Ascending aorta (tissue), 2 donors: Measurements from ENCODE around the gene DEPDC5. TPM values are rescaled to one million over a fixed set of nuclear protein-coding genes. Genes with fewer than 3 reads are reported as not detected.

Experiments used
- DNase-seq, 2 donors: peaks; one replicate each; pipeline ENCODE4 v3.0.0-alpha.2; 2019; ENCODE audit warnings: low spot score in 2 of 2
- H3K27ac ChIP-seq, 2 donors: fragments of 200-600 bp; sonication (generic); one replicate each; pipeline ENCODE4 v1.5.1; 2016 to 2017; ENCODE audit warnings: mild to moderate bottlenecking in 1 of 2
- H3K27me3 ChIP-seq: fragments of 200-600 bp; sonication (generic); one replicate; pipeline ENCODE4 v1.5.1; 2017
- H3K36me3 ChIP-seq, 2 donors: fragments of 200-600 bp; sonication (generic); one replicate each; pipeline ENCODE4 v1.5.1; 2016
- H3K4me1 ChIP-seq, 2 donors: fragments of 200-600 bp; sonication (generic); one replicate each; pipeline ENCODE4 v1.5.1; 2016 to 2017; ENCODE audit warnings: mild to moderate bottlenecking in 1 of 2
- H3K4me3 ChIP-seq, 2 donors: fragments of 200-600 bp; sonication (generic); one replicate each; pipeline ENCODE4 v1.5.1; 2016 to 2017; ENCODE audit warnings: mild to moderate bottlenecking in 1 of 2
- H3K9me3 ChIP-seq, 2 donors: fragments of 200-600 bp; sonication (generic); one replicate each; pipeline ENCODE4 v1.5.1; 2016
- intact Hi-C: fragments of 100-400 bp; cut with DNase I; formaldehyde crosslinking; loops from one replicate; pipeline ENCODE4 v1.15.1; 2023
- total RNA-seq: library from RNA; depleted of rRNA; stranded (reverse); fragments of >200 nt; gene quantifications from one replicate; pipeline ENCODE4 v1.1.0, GENCODE V29; 2016
- TF ChIP-seq, protein P1 (sequence below), 3 experiments: fragments of 200-600 bp in 2 of 3; fragments of 450-650 bp in 1 of 3; sonication (generic) in 2 of 3; IDR thresholded peaks; one replicate each; pipeline ENCODE4 v1.5.1; 2016 to 2019; ENCODE audit warnings: antibody characterized with exemption in 3 of 3, mild to moderate bottlenecking in 1 of 3, moderate library complexity in 1 of 3

DEPDC5 gene
- total RNA-seq, 1 donor from 2014 or later: 5.2 TPM

DNA sequence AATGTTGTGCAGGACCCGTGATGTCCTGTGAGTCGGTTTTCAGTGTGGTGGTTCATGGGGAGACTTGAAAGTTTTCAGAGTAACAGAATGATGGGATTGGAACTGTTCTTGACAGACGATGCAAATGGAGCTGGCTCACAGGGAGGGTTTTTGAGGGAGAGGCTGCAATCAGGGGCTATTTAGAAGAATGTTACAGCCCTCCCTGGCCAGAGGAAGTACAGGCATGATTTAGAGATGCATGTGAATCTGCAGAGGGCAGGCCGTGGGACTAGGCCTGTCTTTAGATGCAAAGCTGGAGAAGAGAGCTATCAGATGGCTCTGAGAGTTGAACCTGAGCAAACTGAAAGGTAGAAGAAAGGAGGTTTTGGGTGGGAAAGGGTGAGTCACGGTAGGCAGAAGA is 115.9 kb downstream of the DEPDC5 start:
- peaks cover 24 to 27% of the 10 kb centered on the region in 2 donors for H3K36me3 ChIP-seq
- DNase-seq: no peak
- intact Hi-C loops: loop anchor here (5.0 kb wide), 1 partner anchor 103 kb away; no protein-coding TSS in a partner anchor
- no peaks in the 10 kb centered on the region for H3K27me3 ChIP-seq
- H3K9me3 ChIP-seq: no peaks in the 10 kb centered on the region
- TF ChIP-seq, protein P1, sequence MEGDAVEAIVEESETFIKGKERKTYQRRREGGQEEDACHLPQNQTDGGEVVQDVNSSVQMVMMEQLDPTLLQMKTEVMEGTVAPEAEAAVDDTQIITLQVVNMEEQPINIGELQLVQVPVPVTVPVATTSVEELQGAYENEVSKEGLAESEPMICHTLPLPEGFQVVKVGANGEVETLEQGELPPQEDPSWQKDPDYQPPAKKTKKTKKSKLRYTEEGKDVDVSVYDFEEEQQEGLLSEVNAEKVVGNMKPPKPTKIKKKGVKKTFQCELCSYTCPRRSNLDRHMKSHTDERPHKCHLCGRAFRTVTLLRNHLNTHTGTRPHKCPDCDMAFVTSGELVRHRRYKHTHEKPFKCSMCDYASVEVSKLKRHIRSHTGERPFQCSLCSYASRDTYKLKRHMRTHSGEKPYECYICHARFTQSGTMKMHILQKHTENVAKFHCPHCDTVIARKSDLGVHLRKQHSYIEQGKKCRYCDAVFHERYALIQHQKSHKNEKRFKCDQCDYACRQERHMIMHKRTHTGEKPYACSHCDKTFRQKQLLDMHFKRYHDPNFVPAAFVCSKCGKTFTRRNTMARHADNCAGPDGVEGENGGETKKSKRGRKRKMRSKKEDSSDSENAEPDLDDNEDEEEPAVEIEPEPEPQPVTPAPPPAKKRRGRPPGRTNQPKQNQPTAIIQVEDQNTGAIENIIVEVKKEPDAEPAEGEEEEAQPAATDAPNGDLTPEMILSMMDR (IDR thresholded peaks at IDR 0.05): no peak
- H3K4me1 ChIP-seq: no peaks in the 10 kb centered on the region
- H3K27ac ChIP-seq: no peak overlapping the region
- H3K4me3 ChIP-seq: no peak overlapping the region

DNA sequence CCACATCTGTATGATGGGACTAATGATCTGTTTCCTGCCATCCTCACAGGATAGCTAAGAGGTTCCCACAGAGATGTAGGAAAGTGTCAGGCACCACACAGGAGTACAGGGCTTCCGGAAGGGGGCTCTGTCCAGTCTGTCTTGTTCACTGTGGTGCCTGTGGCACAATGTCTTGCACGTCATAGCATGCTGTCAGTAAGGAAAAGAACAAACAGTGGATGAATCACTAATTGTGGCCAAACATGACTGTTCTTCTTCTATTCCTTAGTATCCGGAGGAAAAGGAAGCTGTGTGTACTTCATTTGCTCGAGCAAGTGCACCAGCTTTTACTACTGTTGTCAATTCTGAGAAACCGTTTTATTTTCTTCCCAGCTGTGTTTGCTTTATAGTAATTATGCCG is 117.1 kb downstream of the DEPDC5 start:
- no peak for DNase-seq
- peaks cover 24 to 31% of the 10 kb centered on the region in 2 donors for H3K36me3 ChIP-seq
- no peaks in the 10 kb centered on the region for H3K9me3 ChIP-seq
- H3K27me3 ChIP-seq: no peaks in the 10 kb centered on the region
- no peaks in the 10 kb centered on the region for H3K4me1 ChIP-seq
- H3K27ac ChIP-seq: no peak overlapping the region
- TF ChIP-seq, protein P1 (IDR thresholded peaks at IDR 0.05): no peak
- intact Hi-C loops: loop anchor here (5.0 kb wide), 1 partner anchor 101 kb away; no protein-coding TSS in a partner anchor
- H3K4me3 ChIP-seq: no peak overlapping the region

DNA sequence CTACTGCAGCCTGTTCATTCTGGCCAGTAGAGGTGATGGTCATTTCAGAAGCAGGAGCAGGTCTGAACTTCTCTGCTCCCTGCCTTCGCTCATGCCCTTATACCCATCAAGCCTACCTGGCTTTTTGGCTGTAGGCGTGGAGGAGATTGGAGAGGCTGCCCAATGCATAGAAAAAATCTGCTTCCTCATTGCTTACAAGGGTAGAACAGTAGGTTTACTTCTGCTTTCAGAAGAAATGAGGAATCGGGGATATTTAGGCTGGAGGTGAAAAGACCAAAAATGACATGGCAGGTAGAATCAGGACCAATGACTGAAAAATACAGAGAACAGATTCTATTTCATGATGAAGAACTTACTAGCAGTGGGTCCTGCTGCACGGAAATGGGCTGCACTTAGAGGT is 117.7 kb downstream of the DEPDC5 start:
- DNase-seq: no peak
- intact Hi-C loops: loop anchor here (5.0 kb wide), 1 partner anchor 101 kb away; no protein-coding TSS in a partner anchor

DNA sequence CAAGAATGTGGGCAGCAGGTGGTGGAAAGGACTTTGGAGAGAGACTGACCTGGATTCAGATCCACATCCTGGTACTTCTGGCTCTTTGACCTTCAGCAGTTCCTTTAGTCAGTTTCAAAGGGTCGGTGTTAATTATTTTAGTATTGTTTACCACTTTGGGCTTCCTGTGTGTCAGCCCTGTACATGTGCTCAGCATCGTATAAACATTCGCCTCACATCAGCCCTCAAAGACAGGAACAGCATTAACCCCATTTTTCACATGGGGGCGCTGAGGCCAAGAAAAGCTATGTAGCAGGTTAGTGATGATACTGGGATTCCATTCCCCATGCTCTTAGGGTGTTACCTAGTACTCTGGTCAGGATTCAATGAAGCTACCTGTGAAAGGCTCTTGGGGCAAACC is 118.4 kb downstream of the DEPDC5 start:
- Histone ChIP-seq H3K4me1 (no peaks in the 10 kb centered on the region), H3K4me3 (no peak overlapping the region), H3K9me3 (no peaks in the 10 kb centered on the region), H3K27me3 (no peaks in the 10 kb centered on the region), H3K36me3 (peaks cover 33 to 41% of the 10 kb centered on the region in 2 donors), H3K27ac (no peak overlapping the region)
- no peak for DNase-seq
- TF ChIP-seq, protein P1 (IDR thresholded peaks at IDR 0.05): no peak
- intact Hi-C loops: loop anchor here (5.0 kb wide), 1 partner anchor 100 kb away; no protein-coding TSS in a partner anchor

More for the DNA sequence above, 117.7 kb downstream of the DEPDC5 start:
- Histone ChIP-seq H3K4me3 (no peak overlapping the region), H3K27me3 (no peaks in the 10 kb centered on the region), H3K36me3 (peaks cover 30 to 37% of the 10 kb centered on the region in 2 donors), H3K4me1 (no peaks in the 10 kb centered on the region), H3K9me3 (no peaks in the 10 kb centered on the region), H3K27ac (no peak overlapping the region)
- TF ChIP-seq, protein P1 (IDR thresholded peaks at IDR 0.05): no peak

DNA sequence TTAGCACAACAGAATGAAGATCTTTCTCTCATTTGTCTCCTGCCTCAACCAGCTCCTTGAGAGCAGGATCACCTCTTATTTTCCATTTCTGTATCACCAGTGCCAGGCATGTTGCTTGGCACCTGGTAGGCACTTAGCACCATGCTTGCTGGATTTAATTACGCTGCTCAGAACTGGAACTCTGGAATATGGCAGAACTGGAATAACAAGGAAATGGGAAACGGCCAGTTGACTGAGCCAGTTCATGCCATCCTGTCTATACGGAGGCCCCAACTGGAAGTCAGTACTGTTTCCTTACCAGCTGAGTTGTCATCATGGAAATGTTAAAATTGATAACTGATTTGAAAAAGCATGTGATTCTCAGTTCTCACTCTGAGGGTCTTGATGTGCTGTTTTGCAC is 121.0 kb downstream of the DEPDC5 start:
- no peak overlapping the region for H3K27ac ChIP-seq
- TF ChIP-seq, protein P1 (IDR thresholded peaks at IDR 0.05): no peak
- H3K4me1 ChIP-seq: no peaks in the 10 kb centered on the region
- no peak for DNase-seq
- H3K9me3 ChIP-seq: no peaks in the 10 kb centered on the region
- no peaks in the 10 kb centered on the region for H3K27me3 ChIP-seq
- peaks cover 33 to 50% of the 10 kb centered on the region in 2 donors for H3K36me3 ChIP-seq
- no peak overlapping the region for H3K4me3 ChIP-seq
- intact Hi-C loops: loop anchor here (5.0 kb wide), 1 partner anchor 97 kb away; no protein-coding TSS in a partner anchor
